OCI-LY1 (cell line): Measurements from ENCODE around the gene GPR62.

Experiments used
- H2AFZ ChIP-seq: fragments of 200-600 bp; sonication (generic), shearing (Covaris generic); 2 replicates; pipeline ENCODE4 v1.6.0; 2014; ENCODE audit warnings: antibody characterized with exemption, mild to moderate bottlenecking, low read length
- H3F3A ChIP-seq: fragments of 200-600 bp; sonication (generic), shearing (Covaris generic); 2 replicates; pipeline ENCODE4 v1.6.0; 2014; ENCODE audit warnings: mild to moderate bottlenecking, antibody characterized with exemption, low read length, moderate library complexity; ENCODE audit not compliant: insufficient read depth
- H3K27ac ChIP-seq: fragments of 200-600 bp; sonication (generic); 2 replicates; pipeline ENCODE4 v1.5.1; 2014; ENCODE audit warnings: low read length, mixed run types, mild to moderate bottlenecking, low read depth; ENCODE audit not compliant: poor library complexity, severe bottlenecking
- H3K27me3 ChIP-seq: fragments of 200-600 bp; sonication (generic); 2 replicates; pipeline ENCODE4 v1.6.0; 2014; ENCODE audit warnings: antibody characterized with exemption, mild to moderate bottlenecking, low read length, moderate library complexity; ENCODE audit not compliant: insufficient read depth
- H3K36me3 ChIP-seq: fragments of 200-600 bp; sonication (generic); 2 replicates; pipeline ENCODE4 v1.6.1; 2014; ENCODE audit warnings: mild to moderate bottlenecking, antibody characterized with exemption, low read length, moderate library complexity, mixed read lengths; ENCODE audit not compliant: insufficient read depth
- H3K4me1 ChIP-seq: fragments of 200-600 bp; sonication (generic); 2 replicates; pipeline ENCODE4 v1.5.1; 2014; ENCODE audit warnings: mild to moderate bottlenecking, low read length, moderate library complexity; ENCODE audit not compliant: insufficient read depth, severe bottlenecking
- H3K4me2 ChIP-seq: fragments of 200-600 bp; sonication (generic), shearing (Covaris generic); 2 replicates; pipeline ENCODE4 v1.6.1; 2014; ENCODE audit warnings: low read length
- H3K4me3 ChIP-seq: fragments of 200-600 bp; sonication (generic); 2 replicates; pipeline ENCODE4 v1.5.1; 2014; ENCODE audit warnings: low read length, low read depth, mild to moderate bottlenecking, mixed read lengths; ENCODE audit not compliant: poor library complexity, severe bottlenecking
- H3K79me2 ChIP-seq: fragments of 200-600 bp; shearing (Covaris generic); 2 replicates; pipeline ENCODE4 v1.6.1; 2016; ENCODE audit warnings: mixed run types, low read length, mixed read lengths; ENCODE audit not compliant: insufficient read depth
- H3K9ac ChIP-seq: fragments of 200-600 bp; sonication (generic), shearing (Covaris generic); 2 replicates; pipeline ENCODE4 v1.6.1; 2014; ENCODE audit warnings: mild to moderate bottlenecking, low read length, mixed read lengths
- H3K9me2 ChIP-seq: fragments of 200-600 bp; sonication (generic), shearing (Covaris generic); 2 replicates; pipeline ENCODE4 v1.6.1; 2014; ENCODE audit warnings: low read depth, mild to moderate bottlenecking, low read length, mixed read lengths
- H3K9me3 ChIP-seq: fragments of 200-600 bp; shearing (Covaris generic); 2 replicates; pipeline ENCODE4 v1.6.1; 2014; ENCODE audit warnings: low read length, mixed read lengths
- H4K20me1 ChIP-seq: fragments of 200-600 bp; sonication (generic), shearing (Covaris generic); 2 replicates; pipeline ENCODE4 v1.6.0; 2016; ENCODE audit warnings: mild to moderate bottlenecking, low read length; ENCODE audit not compliant: insufficient read depth
- EZH2 ChIP-seq: fragments of 200-600 bp; sonication (generic), shearing (Covaris generic); IDR thresholded peaks from 2 replicates; pipeline ENCODE4 v1.8.0; 2017; ENCODE audit warnings: borderline replicate concordance, mixed run types, mild to moderate bottlenecking, antibody characterized with exemption, low read length, moderate library complexity, mixed read lengths
- TF ChIP-seq, protein P1 (sequence below): fragments of 200-600 bp; sonication (generic), shearing (Covaris generic); IDR thresholded peaks from 2 replicates; pipeline ENCODE4 v1.5.1; 2017; ENCODE audit warnings: mild to moderate bottlenecking, antibody characterized with exemption, low read length, moderate library complexity, mixed read lengths

GPR62 gene

DNA sequence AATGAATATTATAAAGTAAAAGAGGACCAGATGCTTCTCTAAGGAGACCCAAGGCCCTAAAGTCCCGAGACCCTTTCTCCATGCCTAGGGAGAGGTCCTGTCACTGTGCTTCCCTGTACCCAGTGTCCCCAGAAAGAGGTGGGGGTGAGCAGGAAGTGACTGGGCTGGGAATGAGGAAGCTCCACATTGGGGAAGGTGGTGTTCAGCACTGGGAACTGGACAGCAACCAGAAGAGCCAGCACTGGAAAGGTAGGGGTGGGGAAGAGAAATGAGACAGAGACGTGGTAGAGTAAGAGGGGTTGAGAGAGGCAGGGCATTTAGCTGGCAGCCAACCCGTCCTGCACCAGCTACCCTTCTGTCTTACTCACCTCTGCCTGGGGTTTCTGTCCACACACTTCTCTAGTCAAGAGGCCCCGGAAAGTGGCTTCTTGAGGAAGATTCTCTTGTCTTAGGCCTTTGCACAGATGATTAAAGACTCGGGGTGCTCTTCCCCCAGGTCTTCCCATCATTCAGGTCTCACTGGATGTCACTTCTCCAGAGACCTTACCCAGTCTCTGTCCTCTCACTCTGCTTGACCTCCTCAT is 25.7 kb upstream of the GPR62 start:
- no peak for TF ChIP-seq EZH2
- TF ChIP-seq, protein P1, sequence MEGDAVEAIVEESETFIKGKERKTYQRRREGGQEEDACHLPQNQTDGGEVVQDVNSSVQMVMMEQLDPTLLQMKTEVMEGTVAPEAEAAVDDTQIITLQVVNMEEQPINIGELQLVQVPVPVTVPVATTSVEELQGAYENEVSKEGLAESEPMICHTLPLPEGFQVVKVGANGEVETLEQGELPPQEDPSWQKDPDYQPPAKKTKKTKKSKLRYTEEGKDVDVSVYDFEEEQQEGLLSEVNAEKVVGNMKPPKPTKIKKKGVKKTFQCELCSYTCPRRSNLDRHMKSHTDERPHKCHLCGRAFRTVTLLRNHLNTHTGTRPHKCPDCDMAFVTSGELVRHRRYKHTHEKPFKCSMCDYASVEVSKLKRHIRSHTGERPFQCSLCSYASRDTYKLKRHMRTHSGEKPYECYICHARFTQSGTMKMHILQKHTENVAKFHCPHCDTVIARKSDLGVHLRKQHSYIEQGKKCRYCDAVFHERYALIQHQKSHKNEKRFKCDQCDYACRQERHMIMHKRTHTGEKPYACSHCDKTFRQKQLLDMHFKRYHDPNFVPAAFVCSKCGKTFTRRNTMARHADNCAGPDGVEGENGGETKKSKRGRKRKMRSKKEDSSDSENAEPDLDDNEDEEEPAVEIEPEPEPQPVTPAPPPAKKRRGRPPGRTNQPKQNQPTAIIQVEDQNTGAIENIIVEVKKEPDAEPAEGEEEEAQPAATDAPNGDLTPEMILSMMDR = no peak

DNA sequence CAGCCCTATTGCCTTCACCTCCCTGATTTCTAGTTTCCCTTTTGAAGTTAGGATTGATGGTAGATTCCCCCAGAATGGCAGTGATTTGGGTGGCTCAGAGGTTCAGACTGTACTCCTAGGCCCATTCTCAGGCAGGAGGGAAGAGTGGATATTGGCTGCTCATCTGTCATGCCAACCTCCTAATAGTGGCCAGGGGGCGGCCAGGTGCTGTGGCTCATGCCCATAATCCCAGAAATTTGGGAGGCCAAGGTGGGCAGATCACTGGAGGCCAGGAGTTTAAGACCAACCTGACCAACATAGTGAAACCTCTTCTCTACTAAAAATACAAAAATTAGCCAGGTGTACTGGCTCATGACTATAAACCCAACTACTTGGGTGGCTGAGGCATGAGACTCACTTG is 24.7 kb upstream of the GPR62 start:
- Histone ChIP-seq H3K4me1 (no peaks in the 10 kb centered on the region), H3K9me2 (no peaks in the 10 kb centered on the region), H3K4me3 (no peak overlapping the region), H3K27ac (no peak overlapping the region), H4K20me1 (no peaks in the 10 kb centered on the region), H3K4me2 (no peak overlapping the region), H3K36me3 (peaks cover 32% of the 10 kb centered on the region), H2AFZ (no peak overlapping the region), H3K9ac (no peak overlapping the region), H3K27me3 (no peaks in the 10 kb centered on the region), H3F3A (no peaks in the 10 kb centered on the region), H3K9me3 (no peaks in the 10 kb centered on the region), H3K79me2 (no peaks in the 10 kb centered on the region)
- TF ChIP-seq, protein P1 = no peak
- no peak for TF ChIP-seq EZH2

More for the DNA sequence above, 25.7 kb upstream of the GPR62 start:
- H3K27me3 ChIP-seq = no peaks in the 10 kb centered on the region
- no peaks in the 10 kb centered on the region for H3K9me3 ChIP-seq
- no peak overlapping the region for H3K9ac ChIP-seq
- peaks cover 23% of the 10 kb centered on the region for H3K36me3 ChIP-seq
- no peak overlapping the region for H2AFZ ChIP-seq
- H3K4me3 ChIP-seq = no peak overlapping the region
- H3K79me2 ChIP-seq = no peaks in the 10 kb centered on the region
- no peak overlapping the region for H3K4me2 ChIP-seq
- no peaks in the 10 kb centered on the region for H3F3A ChIP-seq
- H4K20me1 ChIP-seq = no peaks in the 10 kb centered on the region
- H3K9me2 ChIP-seq = no peaks in the 10 kb centered on the region
- no peak overlapping the region for H3K27ac ChIP-seq
- no peaks in the 10 kb centered on the region for H3K4me1 ChIP-seq

DNA sequence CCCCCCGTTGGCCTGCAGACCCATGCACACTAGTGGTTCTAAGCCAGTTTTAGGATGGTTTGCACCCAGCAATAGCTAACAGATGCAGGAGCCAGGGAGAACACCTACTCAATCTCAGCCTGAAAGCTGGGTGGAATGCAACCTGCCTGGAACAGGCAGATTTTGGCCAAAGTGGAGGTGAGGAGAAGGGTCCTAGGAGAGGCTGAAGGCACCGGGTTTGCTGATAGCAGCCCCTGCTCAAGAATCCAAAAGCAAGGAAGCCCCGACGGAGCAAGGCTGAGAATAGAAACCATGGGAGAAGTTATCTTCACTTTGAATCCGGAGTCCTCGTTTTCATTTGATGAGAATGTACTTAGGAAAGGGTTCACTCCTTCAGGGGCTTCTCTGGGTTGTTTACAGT is 23.4 kb upstream of the GPR62 start:
- H3K27me3 ChIP-seq = no peaks in the 10 kb centered on the region
- no peak for TF ChIP-seq EZH2
- TF ChIP-seq, protein P1 = no peak
- no peaks in the 10 kb centered on the region for H4K20me1 ChIP-seq

More for the DNA sequence above, 23.4 kb upstream of the GPR62 start:
- Histone ChIP-seq H3K4me2 (no peak overlapping the region), H3K36me3 (peaks cover 43% of the 10 kb centered on the region), H3K4me3 (no peak overlapping the region), H3K9me2 (no peaks in the 10 kb centered on the region), H3K27ac (no peak overlapping the region), H3K4me1 (no peaks in the 10 kb centered on the region), H3F3A (no peaks in the 10 kb centered on the region), H3K79me2 (no peaks in the 10 kb centered on the region), H2AFZ (no peak overlapping the region), H3K9me3 (no peaks in the 10 kb centered on the region), H3K9ac (no peak overlapping the region)
